GM10266 (cell line): ENCODE data around the gene CIAPIN1.

ENCODE experiments used
- DNase-seq: peaks from one replicate; pipeline ENCODE4 v3.0.0; 2012; ENCODE audit errors: extremely low spot score
- TF ChIP-seq, protein P1 (sequence below): IDR thresholded peaks from 2 replicates; pipeline ENCODE4 v1.5.1; 2012; ENCODE audit warnings: mild to moderate bottlenecking, low read depth; ENCODE audit not compliant: control insufficient read depth, insufficient read depth; ENCODE audit errors: missing control alignments

Gene CIAPIN1

DNA sequence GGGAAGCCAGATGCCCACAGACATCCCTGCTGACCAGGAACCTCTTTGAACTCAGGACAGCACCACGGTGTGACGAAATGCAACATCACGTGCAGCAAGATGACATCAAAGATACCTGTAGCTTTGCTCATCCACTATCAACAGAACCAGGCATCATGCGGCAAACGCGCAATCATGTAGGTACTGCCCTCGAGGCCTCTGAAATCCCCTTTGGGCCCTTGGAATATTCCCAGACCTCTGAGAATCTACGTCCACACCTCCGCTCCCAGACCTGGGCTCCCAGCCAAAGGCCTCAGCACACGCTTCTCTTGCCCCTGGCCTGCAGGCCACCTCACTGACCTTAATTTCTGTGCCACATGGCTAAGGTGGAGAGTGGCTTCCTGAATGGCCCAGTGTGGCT is 67.6 kb downstream of the CIAPIN1 start:
- TF ChIP-seq, protein P1, sequence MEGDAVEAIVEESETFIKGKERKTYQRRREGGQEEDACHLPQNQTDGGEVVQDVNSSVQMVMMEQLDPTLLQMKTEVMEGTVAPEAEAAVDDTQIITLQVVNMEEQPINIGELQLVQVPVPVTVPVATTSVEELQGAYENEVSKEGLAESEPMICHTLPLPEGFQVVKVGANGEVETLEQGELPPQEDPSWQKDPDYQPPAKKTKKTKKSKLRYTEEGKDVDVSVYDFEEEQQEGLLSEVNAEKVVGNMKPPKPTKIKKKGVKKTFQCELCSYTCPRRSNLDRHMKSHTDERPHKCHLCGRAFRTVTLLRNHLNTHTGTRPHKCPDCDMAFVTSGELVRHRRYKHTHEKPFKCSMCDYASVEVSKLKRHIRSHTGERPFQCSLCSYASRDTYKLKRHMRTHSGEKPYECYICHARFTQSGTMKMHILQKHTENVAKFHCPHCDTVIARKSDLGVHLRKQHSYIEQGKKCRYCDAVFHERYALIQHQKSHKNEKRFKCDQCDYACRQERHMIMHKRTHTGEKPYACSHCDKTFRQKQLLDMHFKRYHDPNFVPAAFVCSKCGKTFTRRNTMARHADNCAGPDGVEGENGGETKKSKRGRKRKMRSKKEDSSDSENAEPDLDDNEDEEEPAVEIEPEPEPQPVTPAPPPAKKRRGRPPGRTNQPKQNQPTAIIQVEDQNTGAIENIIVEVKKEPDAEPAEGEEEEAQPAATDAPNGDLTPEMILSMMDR: no peak
- no peak for DNase-seq
